H1 (cell line): ENCODE measurements around the gene SLC66A2. TPM values are rescaled to one million over a fixed set of nuclear protein-coding genes. Genes with fewer than 3 reads are reported as not detected.

ENCODE experiments used
- CTCF ChIA-PET: fragments of 300-600 bp; sonication (Branson Sonifier 250); formaldehyde crosslinking; loops from one replicate; lab custom pipeline; 2021; ENCODE audit not compliant: partially characterized antibody; lab: Charles Lee
- POLR2A ChIA-PET: fragments of 300-600 bp; sonication (Branson Sonifier 250); formaldehyde crosslinking; loops from one replicate; lab custom pipeline; 2021; ENCODE audit warnings: inconsistent platforms; ENCODE audit not compliant: partially characterized antibody; lab: Charles Lee
- DNase-seq, 2 experiments: peaks; one replicate each; pipeline versions ENCODE4 v3.0.0 to v3.0.0-alpha.2; 2010 to 2022; ENCODE audit warnings: low spot score in 2 of 2, low read depth in 1 of 2, mixed read lengths in 1 of 2
- FAIRE-seq: peaks from 2 replicates; lab custom pipeline; 2011; peaks lifted over from hg19 to GRCh38; lab: Jason Lieb, UNC
- H2AFZ ChIP-seq: 2 replicates; pipeline ENCODE4 v1.8.1; 2012; ENCODE audit warnings: low read length, inconsistent platforms
- H2AK5ac ChIP-seq: 2 replicates; pipeline ENCODE4 v1.6.1; 2013; ENCODE audit warnings: low read depth, low read length
- H2BK120ac ChIP-seq: replicated peaks from 2 replicates; pipeline ENCODE3; 2013; ENCODE audit warnings: low read depth, low read length, inconsistent platforms
- H2BK12ac ChIP-seq: 2 replicates; pipeline ENCODE4 v1.6.1; 2013; ENCODE audit warnings: low read depth, low read length
- H2BK15ac ChIP-seq: 2 replicates; pipeline ENCODE4 v1.6.1; 2013; ENCODE audit warnings: low read length
- H2BK20ac ChIP-seq: 2 replicates; pipeline ENCODE4 v1.6.1; 2013; ENCODE audit warnings: low read length
- H2BK5ac ChIP-seq: 2 replicates; pipeline ENCODE4 v1.6.1; 2013; ENCODE audit warnings: low read depth, low read length
- H3K14ac ChIP-seq: 2 replicates; pipeline ENCODE4 v1.6.1; 2013; ENCODE audit warnings: inconsistent platforms; ENCODE audit not compliant: insufficient read length
- H3K18ac ChIP-seq: 2 replicates; pipeline ENCODE4 v1.6.1; 2013; ENCODE audit warnings: low read length; ENCODE audit errors: extremely low read depth
- H3K23ac ChIP-seq: 2 replicates; pipeline ENCODE4 v1.6.1; 2013; ENCODE audit warnings: inconsistent platforms; ENCODE audit not compliant: insufficient read length
- H3K23me2 ChIP-seq: 2 replicates; pipeline ENCODE4 v1.6.1; 2013; ENCODE audit warnings: low read depth, low read length
- H3K27ac ChIP-seq: 2 replicates; pipeline ENCODE4 v1.6.1; 2011; ENCODE audit warnings: low read depth, low read length, inconsistent platforms
- H3K27me3 ChIP-seq, 4 experiments: replicated peaks in 1 of 4; 1 replicate in 1 of 4; 2 replicates in 3 of 4; pipeline versions ENCODE4 v1.6.1 to v1.8.1; 2011 to 2013; ENCODE audit warnings: low read length in 3 of 4, mild to moderate bottlenecking in 3 of 4, inconsistent platforms in 2 of 4, mixed read lengths in 2 of 4, moderate library complexity in 1 of 4; ENCODE audit not compliant: control insufficient read depth in 3 of 4, insufficient read depth in 3 of 4; ENCODE audit errors: extremely low read depth in 1 of 4
- H3K36me3 ChIP-seq, 4 experiments: 2 replicates each; pipeline versions ENCODE4 v1.6.1 to v1.8.1; 2011 to 2013; ENCODE audit warnings: mild to moderate bottlenecking in 4 of 4, low read length in 3 of 4, moderate library complexity in 2 of 4, control low read depth in 1 of 4, inconsistent platforms in 1 of 4; ENCODE audit not compliant: insufficient read depth in 4 of 4, control insufficient read depth in 2 of 4
- H3K4ac ChIP-seq: replicated peaks from 2 replicates; pipeline ENCODE3; 2013; ENCODE audit warnings: low read length, low read depth, mixed read lengths, inconsistent platforms; ENCODE audit not compliant: insufficient read length
- H3K4me1 ChIP-seq, 4 experiments: replicated peaks in 1 of 4; 1 replicate in 1 of 4; 2 replicates in 3 of 4; pipeline versions ENCODE4 v1.6.1 to v1.8.1; 2011 to 2013; ENCODE audit warnings: low read length in 3 of 4, inconsistent platforms in 2 of 4, mixed read lengths in 1 of 4; ENCODE audit not compliant: insufficient read depth in 4 of 4, control insufficient read depth in 3 of 4
- H3K4me2 ChIP-seq, 2 experiments: 2 replicates each; pipeline versions ENCODE4 v1.6.1 to v1.8.1; 2011 to 2013; ENCODE audit warnings: low read depth in 2 of 2, low read length in 2 of 2, control low read depth in 1 of 2, inconsistent platforms in 1 of 2, mild to moderate bottlenecking in 1 of 2; ENCODE audit not compliant: insufficient read depth in 1 of 2
- H3K4me3 ChIP-seq, 4 experiments: fragments of 200-600, 300-600 bp in 1 of 4; sonication (generic), shearing (Covaris generic), sonication (Bioruptor Twin) in 1 of 4; 2 replicates each; pipeline versions ENCODE4 v1.5.1 to v1.8.1; 2011 to 2016; ENCODE audit warnings: low read length in 4 of 4, low read depth in 3 of 4, control low read depth in 2 of 4, inconsistent platforms in 2 of 4, mild to moderate bottlenecking in 2 of 4, mixed read lengths in 1 of 4, moderate library complexity in 1 of 4; ENCODE audit not compliant: insufficient read depth in 2 of 4; ENCODE audit errors: extremely low read depth in 1 of 4
- H3K56ac ChIP-seq: replicated peaks from 2 replicates; pipeline ENCODE3; 2013; ENCODE audit warnings: low read depth, mild to moderate bottlenecking, mixed read lengths, low read length, inconsistent platforms; ENCODE audit not compliant: insufficient read length
- H3K79me1 ChIP-seq: 2 replicates; pipeline ENCODE4 v1.6.1; 2013; ENCODE audit warnings: low read depth, low read length, control low read depth
- H3K79me2 ChIP-seq, 2 experiments: 2 replicates each; pipeline versions ENCODE4 v1.6.1 to v1.8.1; 2012 to 2013; ENCODE audit warnings: low read length in 2 of 2, mild to moderate bottlenecking in 2 of 2, inconsistent platforms in 1 of 2; ENCODE audit not compliant: insufficient read depth in 2 of 2, control insufficient read depth in 1 of 2
- H3K9ac ChIP-seq, 4 experiments: replicated peaks in 1 of 4; 1 replicate in 1 of 4; 2 replicates in 3 of 4; pipeline versions ENCODE4 v1.6.1 to v1.8.1; 2011 to 2013; ENCODE audit warnings: low read depth in 3 of 4, low read length in 3 of 4, control low read depth in 2 of 4, mild to moderate bottlenecking in 2 of 4, moderate library complexity in 2 of 4, inconsistent platforms in 1 of 4; ENCODE audit errors: extremely low read depth in 1 of 4
- H3K9me3 ChIP-seq, 2 experiments: 2 replicates each; pipeline versions ENCODE4 v1.6.1 to v1.8.1; 2012 to 2013; ENCODE audit warnings: mild to moderate bottlenecking in 2 of 2, moderate library complexity in 2 of 2, control low read depth in 1 of 2, inconsistent platforms in 1 of 2, low read depth in 1 of 2, low read length in 1 of 2, mixed read lengths in 1 of 2; ENCODE audit not compliant: insufficient read depth in 2 of 2
- H4K20me1 ChIP-seq, 2 experiments: replicated peaks in 1 of 2; 2 replicates each; pipeline versions ENCODE3 to v1.8.1; 2011 to 2013; ENCODE audit warnings: inconsistent platforms in 2 of 2, low read length in 2 of 2, mild to moderate bottlenecking in 1 of 2; ENCODE audit not compliant: insufficient read depth in 2 of 2, control insufficient read depth in 1 of 2
- H4K5ac ChIP-seq: 2 replicates; pipeline ENCODE4 v1.6.1; 2013; ENCODE audit warnings: low read length, low read depth, mixed read lengths, inconsistent platforms; ENCODE audit not compliant: insufficient read length
- H4K8ac ChIP-seq: 2 replicates; pipeline ENCODE4 v1.8.0; 2013; ENCODE audit warnings: mild to moderate bottlenecking, moderate library complexity, low read length, inconsistent platforms; ENCODE audit not compliant: insufficient read depth; ENCODE audit errors: extremely low read depth
- H4K91ac ChIP-seq: replicated peaks from 2 replicates; pipeline ENCODE3; 2013; ENCODE audit warnings: low read length, mixed read lengths, inconsistent platforms; ENCODE audit not compliant: insufficient read length
- CBX8 ChIP-seq: fragments of 300-800, 300-1000 bp; sonication (generic); IDR thresholded peaks from 2 replicates; pipeline ENCODE4 v1.7.1; 2016; ENCODE audit warnings: low read depth, low read length, borderline replicate concordance
- EZH2 ChIP-seq: fragments of 200-600 bp; sonication (generic); IDR thresholded peaks from 2 replicates; pipeline ENCODE4 v1.7.1; 2012; ENCODE audit warnings: low read depth, mild to moderate bottlenecking, moderate library complexity, low read length, inconsistent platforms; ENCODE audit not compliant: severe bottlenecking
- PHF8 ChIP-seq: fragments of 200-600 bp; sonication (generic); conservative IDR thresholded peaks from 2 replicates; pipeline ENCODE4 v1.7.1; 2012; ENCODE audit warnings: low read depth, mild to moderate bottlenecking, inconsistent platforms, low read length, moderate library complexity
- RAD21 ChIP-seq, 2 experiments: IDR thresholded peaks in 1 of 2; conservative IDR thresholded peaks in 1 of 2; 2 replicates each; pipeline ENCODE4 v1.6.1; 2011; ENCODE audit warnings: low read depth in 2 of 2, low read length in 2 of 2, improper control_type of control experiment in 1 of 2, inconsistent platforms in 1 of 2, mild to moderate bottlenecking in 1 of 2, moderate library complexity in 1 of 2
- SIN3A ChIP-seq, 2 experiments: IDR thresholded peaks in 1 of 2; conservative IDR thresholded peaks in 1 of 2; 2 replicates each; pipeline ENCODE4 v1.6.1; 2011 to 2012; ENCODE audit warnings: low read length in 2 of 2, improper control_type of control experiment in 1 of 2, low read depth in 1 of 2, mild to moderate bottlenecking in 1 of 2
- SP4 ChIP-seq: IDR thresholded peaks from 2 replicates; pipeline ENCODE4 v1.6.1; 2012; ENCODE audit warnings: low read length, inconsistent platforms
- TAF7 ChIP-seq: optimal IDR thresholded peaks from 2 replicates; pipeline ENCODE3; 2011; ENCODE audit warnings: low read depth, mild to moderate bottlenecking, inconsistent platforms, low read length, moderate library complexity, borderline replicate concordance
- TCF12 ChIP-seq: IDR thresholded peaks from 2 replicates; pipeline ENCODE4 v1.6.1; 2011; ENCODE audit warnings: low read depth, mild to moderate bottlenecking, low read length
- YY1 ChIP-seq: IDR thresholded peaks from 2 replicates; pipeline ENCODE4 v1.6.1; 2011; ENCODE audit warnings: low read depth, mild to moderate bottlenecking, low read length
- WGBS, 2 experiments: shearing (Covaris generic) in 1 of 2; methylation state at CpG; one replicate each; pipeline versions ENCODE4 v1.1.6 to v1.1.7; 2013 to 2015; ENCODE audit warnings: low lambda C conversion rate in 2 of 2, mixed read lengths in 2 of 2, inconsistent platforms in 1 of 2, low coverage in 1 of 2, missing lambda C conversion rate in 1 of 2; ENCODE audit not compliant: insufficient replicate concordance in 2 of 2, insufficient coverage in 1 of 2, insufficient read length in 1 of 2; ENCODE audit errors: extremely low coverage in 1 of 2, missing lambda C conversion rate in 1 of 2; 5-methylcytosine and 5-hydroxymethylcytosine counted together
- polyA plus RNA-seq, 7 experiments: library from polyadenylated mRNA; depleted of rRNA in 3 of 7; stranded (reverse) in 5 of 7; unstranded in 2 of 7; fragments of >200 nt in 5 of 7; fragments of 200-250 nt in 2 of 7; gene quantifications; 1 replicate in 5 of 7; 2 replicates in 1 of 7; 4 replicates in 1 of 7; pipeline versions ENCODE4 v1.2.1 to v1.2.3, GENCODE V29; 2011 to 2013; ENCODE audit warnings: missing spikeins in 2 of 7, mixed read lengths in 2 of 7
- total RNA-seq: library from RNA; stranded (reverse); fragmentation: NEBNext Ultra II Directional; extraction: Animal tissue kit (Norgen Biotek cat#: 25700); gene quantifications from 2 replicates; pipeline ENCODE4 v1.2.1, GENCODE V29; 2021
- TF ChIP-seq, protein P1 (sequence below), 3 experiments: IDR thresholded peaks; 1 replicate in 2 of 3; 2 replicates in 1 of 3; pipeline versions ENCODE4 v1.5.1 to v1.6.1; 2011; ENCODE audit warnings: low read length in 3 of 3, mild to moderate bottlenecking in 3 of 3, inconsistent platforms in 2 of 3, low read depth in 1 of 3, moderate library complexity in 1 of 3; ENCODE audit not compliant: insufficient read depth in 1 of 3; ENCODE audit errors: control extremely low read depth in 1 of 3

Gene SLC66A2
- total and polyA plus RNA-seq, 2 of the 8 experiments (the other 6 are each of a cell fraction or from before 2014, with no cell fraction given): 15.0 to 18.9 TPM

DNA sequence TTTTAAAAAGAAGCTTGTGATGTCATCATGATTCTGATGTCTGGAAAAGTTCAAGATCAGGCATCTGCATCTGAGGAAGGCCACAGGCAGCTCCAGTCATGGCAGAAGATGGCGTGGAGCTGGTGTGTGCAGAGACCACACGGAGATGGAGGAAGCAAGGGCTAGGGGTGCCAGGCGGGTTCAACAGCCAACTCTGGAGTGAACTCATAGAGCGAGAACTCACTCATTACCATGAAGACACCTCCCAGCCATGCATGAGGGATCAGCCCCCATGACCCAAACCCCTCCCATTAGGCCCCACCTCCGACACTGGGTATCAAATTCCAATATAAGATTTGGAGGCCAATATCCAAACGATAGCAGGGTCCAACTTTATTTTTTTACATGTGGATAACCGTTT lies 92.1 kb downstream of the SLC66A2 start:
- Histone ChIP-seq H3K23ac (no peak overlapping the region), H2BK5ac (no peak overlapping the region), H3K23me2 (no peaks in the 10 kb centered on the region), H2AFZ (no peak overlapping the region), H4K5ac (no peak overlapping the region), H3K4me2 (no peak overlapping the region), H3K9me3 (no peaks in the 10 kb centered on the region), H4K91ac (no peak overlapping the region), H3K4me3 (no peak overlapping the region), H3K9ac (no peak overlapping the region), H2BK120ac (no peak overlapping the region), H3K56ac (no peak overlapping the region), H3K4me1 (peaks cover 0 to 5% (median 3%) of the 10 kb centered on the region in 4 experiments; a peak in 3 of 7 replicates), H2BK20ac (no peak overlapping the region), H3K27me3 (no peaks in the 10 kb centered on the region), H3K27ac (no peak overlapping the region), H2BK15ac (no peak overlapping the region), H3K79me1 (no peaks in the 10 kb centered on the region), H2AK5ac (no peak overlapping the region), H2BK12ac (no peak overlapping the region), H3K4ac (no peak overlapping the region), H4K8ac (no peak overlapping the region), H3K79me2 (no peaks in the 10 kb centered on the region), H4K20me1 (no peaks in the 10 kb centered on the region), H3K18ac (no peak overlapping the region), H3K36me3 (no peaks in the 10 kb centered on the region), H3K14ac (no peak overlapping the region)
- WGBS, 2 experiments: 86% methylated on average over 7 of the region's 7 CpGs; no CpG with 5 or more reads in 1 of the 2 experiments
- POLR2A ChIA-PET: no interaction called here
- CTCF ChIA-PET: interaction anchor here (1.4 kb wide), 2 partner anchors 14 to 33 kb away, joined by 3 to 4 read pairs; no protein-coding TSS in a partner anchor
- DNase-seq (no peak), FAIRE-seq (no peak)
- no peak for TF ChIP-seq CBX8
- TF ChIP-seq SIN3A (conservative IDR thresholded peaks at IDR 0.05 in 1 of 2, IDR thresholded peaks at IDR 0.05 in 1 of 2; ENCODE audit: low read depth in 1 of 2, low read length in 2 of 2): no peak
- no peak for TF ChIP-seq TCF12
- TF ChIP-seq SP4: no peak
- no peak for TF ChIP-seq RAD21 (IDR thresholded peaks at IDR 0.05 in 1 of 2, conservative IDR thresholded peaks at IDR 0.05 in 1 of 2; ENCODE audit: low read depth in 2 of 2, low read length in 2 of 2)
- TF ChIP-seq, protein P1, sequence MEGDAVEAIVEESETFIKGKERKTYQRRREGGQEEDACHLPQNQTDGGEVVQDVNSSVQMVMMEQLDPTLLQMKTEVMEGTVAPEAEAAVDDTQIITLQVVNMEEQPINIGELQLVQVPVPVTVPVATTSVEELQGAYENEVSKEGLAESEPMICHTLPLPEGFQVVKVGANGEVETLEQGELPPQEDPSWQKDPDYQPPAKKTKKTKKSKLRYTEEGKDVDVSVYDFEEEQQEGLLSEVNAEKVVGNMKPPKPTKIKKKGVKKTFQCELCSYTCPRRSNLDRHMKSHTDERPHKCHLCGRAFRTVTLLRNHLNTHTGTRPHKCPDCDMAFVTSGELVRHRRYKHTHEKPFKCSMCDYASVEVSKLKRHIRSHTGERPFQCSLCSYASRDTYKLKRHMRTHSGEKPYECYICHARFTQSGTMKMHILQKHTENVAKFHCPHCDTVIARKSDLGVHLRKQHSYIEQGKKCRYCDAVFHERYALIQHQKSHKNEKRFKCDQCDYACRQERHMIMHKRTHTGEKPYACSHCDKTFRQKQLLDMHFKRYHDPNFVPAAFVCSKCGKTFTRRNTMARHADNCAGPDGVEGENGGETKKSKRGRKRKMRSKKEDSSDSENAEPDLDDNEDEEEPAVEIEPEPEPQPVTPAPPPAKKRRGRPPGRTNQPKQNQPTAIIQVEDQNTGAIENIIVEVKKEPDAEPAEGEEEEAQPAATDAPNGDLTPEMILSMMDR (IDR thresholded peaks at IDR 0.05; ENCODE audit: control extremely low read depth in 1 of 3, insufficient read depth in 1 of 3, low read depth in 1 of 3, low read length in 3 of 3): no peak
- TF ChIP-seq PHF8: no peak
- no peak for TF ChIP-seq TAF7
- TF ChIP-seq YY1: no peak
- no peak for TF ChIP-seq EZH2
